PFSK-1 (cell line): ENCODE data around the gene ADIPOQ.

ENCODE experiments used
- FOXP2 ChIP-seq: optimal IDR thresholded peaks from 2 replicates; pipeline ENCODE3; 2011; ENCODE audit warnings: borderline replicate concordance, control low read depth, inconsistent platforms; ENCODE audit not compliant: insufficient read depth; ENCODE audit errors: extremely low read length, extremely low read depth
- POLR2AphosphoS5 ChIP-seq: IDR thresholded peaks from 2 replicates; pipeline ENCODE4 v1.6.1; 2012; ENCODE audit warnings: low read depth, mild to moderate bottlenecking, control low read depth, low read length, moderate library complexity
- SIN3A ChIP-seq: IDR thresholded peaks from 2 replicates; pipeline ENCODE4 v1.6.1; 2012; ENCODE audit warnings: mild to moderate bottlenecking, low read length, moderate library complexity, borderline replicate concordance; ENCODE audit not compliant: insufficient read depth
- TAF1 ChIP-seq: IDR thresholded peaks from 2 replicates; pipeline ENCODE4 v1.6.1; 2012; ENCODE audit warnings: low read length, control low read depth, borderline replicate concordance; ENCODE audit not compliant: insufficient read depth
- TF ChIP-seq, protein P1 (sequence below), 2 experiments: IDR thresholded peaks; 2 replicates each; pipeline versions ENCODE4 v1.6.1 to v1.8.0; 2011 to 2012; ENCODE audit warnings: low read depth in 2 of 2, low read length in 2 of 2, control low read depth in 1 of 2, inconsistent platforms in 1 of 2, mild to moderate bottlenecking in 1 of 2, moderate library complexity in 1 of 2; ENCODE audit not compliant: insufficient read depth in 1 of 2

The ADIPOQ gene

DNA sequence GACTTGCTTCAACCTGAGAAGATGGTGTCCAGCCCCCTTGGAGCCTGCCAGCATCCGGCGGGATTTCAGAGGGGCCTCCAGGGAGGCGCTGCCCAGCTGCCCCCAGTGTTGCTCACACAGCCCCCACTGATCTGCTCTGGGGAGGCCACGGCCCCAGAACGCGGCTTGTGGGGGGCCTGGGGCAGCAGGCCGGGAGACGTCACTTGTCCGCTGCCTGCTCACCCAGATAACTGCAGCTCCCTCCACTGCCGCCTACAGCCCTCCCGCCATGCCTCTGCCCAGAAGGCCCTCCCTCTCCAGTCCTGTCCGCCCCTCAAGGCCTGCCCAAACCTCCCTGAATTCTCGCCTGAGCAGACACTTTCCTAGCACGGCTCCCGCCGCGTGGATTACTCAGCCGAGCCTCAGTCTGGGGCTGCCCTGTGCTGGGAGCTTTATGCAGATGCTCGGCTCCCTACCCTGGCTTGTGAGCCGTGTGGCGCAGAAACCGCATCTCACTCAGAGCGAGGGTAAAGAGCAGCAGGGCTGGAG is 17.2 kb upstream of the ADIPOQ start:
- TF ChIP-seq FOXP2 (no peak), POLR2AphosphoS5 (no peak), TAF1 (no peak), SIN3A (no peak)
- TF ChIP-seq, protein P1, sequence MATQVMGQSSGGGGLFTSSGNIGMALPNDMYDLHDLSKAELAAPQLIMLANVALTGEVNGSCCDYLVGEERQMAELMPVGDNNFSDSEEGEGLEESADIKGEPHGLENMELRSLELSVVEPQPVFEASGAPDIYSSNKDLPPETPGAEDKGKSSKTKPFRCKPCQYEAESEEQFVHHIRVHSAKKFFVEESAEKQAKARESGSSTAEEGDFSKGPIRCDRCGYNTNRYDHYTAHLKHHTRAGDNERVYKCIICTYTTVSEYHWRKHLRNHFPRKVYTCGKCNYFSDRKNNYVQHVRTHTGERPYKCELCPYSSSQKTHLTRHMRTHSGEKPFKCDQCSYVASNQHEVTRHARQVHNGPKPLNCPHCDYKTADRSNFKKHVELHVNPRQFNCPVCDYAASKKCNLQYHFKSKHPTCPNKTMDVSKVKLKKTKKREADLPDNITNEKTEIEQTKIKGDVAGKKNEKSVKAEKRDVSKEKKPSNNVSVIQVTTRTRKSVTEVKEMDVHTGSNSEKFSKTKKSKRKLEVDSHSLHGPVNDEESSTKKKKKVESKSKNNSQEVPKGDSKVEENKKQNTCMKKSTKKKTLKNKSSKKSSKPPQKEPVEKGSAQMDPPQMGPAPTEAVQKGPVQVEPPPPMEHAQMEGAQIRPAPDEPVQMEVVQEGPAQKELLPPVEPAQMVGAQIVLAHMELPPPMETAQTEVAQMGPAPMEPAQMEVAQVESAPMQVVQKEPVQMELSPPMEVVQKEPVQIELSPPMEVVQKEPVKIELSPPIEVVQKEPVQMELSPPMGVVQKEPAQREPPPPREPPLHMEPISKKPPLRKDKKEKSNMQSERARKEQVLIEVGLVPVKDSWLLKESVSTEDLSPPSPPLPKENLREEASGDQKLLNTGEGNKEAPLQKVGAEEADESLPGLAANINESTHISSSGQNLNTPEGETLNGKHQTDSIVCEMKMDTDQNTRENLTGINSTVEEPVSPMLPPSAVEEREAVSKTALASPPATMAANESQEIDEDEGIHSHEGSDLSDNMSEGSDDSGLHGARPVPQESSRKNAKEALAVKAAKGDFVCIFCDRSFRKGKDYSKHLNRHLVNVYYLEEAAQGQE (IDR thresholded peaks at IDR 0.05; ENCODE audit: insufficient read depth in 1 of 2, low read depth in 2 of 2, low read length in 2 of 2): no peak

- no peak for TF ChIP-seq SIN3A
- no peak for TF ChIP-seq FOXP2
- no peak for TF ChIP-seq POLR2AphosphoS5
- TF ChIP-seq TAF1: no peak
- TF ChIP-seq, protein P1 (IDR thresholded peaks at IDR 0.05; ENCODE audit: insufficient read depth in 1 of 2, low read depth in 2 of 2, low read length in 2 of 2): no peak
These were observed 16.6 kb upstream of the ADIPOQ start for GRCh38 chr3:186825872-186826409.

- TF ChIP-seq SIN3A (no peak), TAF1 (no peak), POLR2AphosphoS5 (no peak), FOXP2 (no peak)
- TF ChIP-seq, protein P1 (IDR thresholded peaks at IDR 0.05; ENCODE audit: insufficient read depth in 1 of 2, low read depth in 2 of 2, low read length in 2 of 2): no peak
These were observed 16.0 kb upstream of the ADIPOQ start for GRCh38 chr3:186826410-186826975.

- no peak for TF ChIP-seq FOXP2
- no peak for TF ChIP-seq TAF1
- peak; percentile 60 for TF ChIP-seq POLR2AphosphoS5
These were observed 15.3 kb upstream of the ADIPOQ start for GRCh38 chr3:186826976-186827857.

- TF ChIP-seq, protein P1 (IDR thresholded peaks at IDR 0.05; ENCODE audit: insufficient read depth in 1 of 2, low read depth in 2 of 2, low read length in 2 of 2): no peak
These were observed 14.2 kb upstream of the ADIPOQ start for GRCh38 chr3:186828340-186828739.
